GM19193 (cell line): ENCODE data around the gene FUT3.

Source experiments
- POLR2A ChIP-seq: IDR thresholded peaks from 4 replicates; pipeline ENCODE4 v1.6.1; 2011; ENCODE audit not compliant: insufficient read depth, insufficient read length; ENCODE audit errors: extremely low read depth

FUT3 gene

DNA sequence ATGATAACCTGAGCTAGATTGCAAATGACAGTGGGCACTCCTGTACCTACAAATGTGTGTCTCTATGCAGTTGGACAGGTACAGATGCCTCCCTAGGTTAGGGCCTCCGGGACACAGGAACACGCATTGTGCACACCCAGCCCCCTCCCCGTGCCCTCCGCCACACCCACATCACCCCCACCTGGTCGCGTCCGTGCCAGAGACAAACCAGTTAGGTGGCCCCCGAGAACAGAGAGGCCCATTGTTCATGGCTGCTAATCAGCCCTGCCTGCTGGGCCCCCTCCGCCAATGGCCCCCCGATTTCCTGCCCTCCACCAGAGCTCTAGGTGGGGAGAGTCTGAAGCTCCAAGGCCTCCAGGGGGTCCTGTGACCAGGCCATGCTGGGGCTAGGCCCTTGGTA lies 32.7 kb downstream of the FUT3 start:
- TF ChIP-seq POLR2A = no peak

DNA sequence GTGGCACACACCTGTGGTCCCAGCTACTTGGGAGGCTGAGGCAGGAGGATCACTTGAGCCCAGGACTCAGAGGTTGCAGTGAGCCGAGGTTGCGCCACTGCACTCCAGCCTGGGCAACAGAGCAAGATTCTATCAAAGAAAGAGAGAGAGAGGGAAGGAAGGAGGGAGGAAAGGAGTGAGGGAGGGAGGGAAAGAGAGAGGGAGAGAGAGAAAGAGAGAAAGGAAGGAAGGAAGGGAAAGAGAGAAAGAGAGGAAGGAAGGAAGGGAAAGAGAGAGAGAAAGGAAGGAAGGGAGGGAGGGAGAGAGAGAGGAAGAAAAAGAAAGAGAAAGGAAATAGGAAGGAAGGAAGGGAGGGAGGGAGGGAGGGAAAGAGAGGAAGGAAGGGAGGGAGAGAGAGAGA lies 34.0 kb downstream of the FUT3 start:
- no peak for TF ChIP-seq POLR2A

DNA sequence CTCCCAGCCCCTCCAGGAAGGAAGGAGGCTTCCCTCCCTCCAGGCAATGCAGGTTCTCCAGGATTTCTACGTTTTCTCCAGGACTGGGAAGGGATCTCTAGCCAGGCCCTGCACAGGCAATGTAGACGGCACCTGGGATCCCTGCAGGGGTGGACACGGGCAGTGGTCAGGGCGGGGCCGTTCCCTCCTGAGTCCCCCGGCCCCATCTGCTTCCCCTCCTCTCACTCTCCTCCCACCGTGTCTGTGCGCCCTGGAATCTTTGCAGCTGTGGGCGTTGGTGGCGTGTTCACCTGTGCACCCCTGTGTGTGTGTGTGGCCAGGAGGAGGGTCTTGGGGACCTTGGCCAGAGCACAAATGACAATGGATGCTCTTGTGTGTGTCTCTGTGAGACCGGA lies 36.4 kb downstream of the FUT3 start:
- no peak for TF ChIP-seq POLR2A

DNA sequence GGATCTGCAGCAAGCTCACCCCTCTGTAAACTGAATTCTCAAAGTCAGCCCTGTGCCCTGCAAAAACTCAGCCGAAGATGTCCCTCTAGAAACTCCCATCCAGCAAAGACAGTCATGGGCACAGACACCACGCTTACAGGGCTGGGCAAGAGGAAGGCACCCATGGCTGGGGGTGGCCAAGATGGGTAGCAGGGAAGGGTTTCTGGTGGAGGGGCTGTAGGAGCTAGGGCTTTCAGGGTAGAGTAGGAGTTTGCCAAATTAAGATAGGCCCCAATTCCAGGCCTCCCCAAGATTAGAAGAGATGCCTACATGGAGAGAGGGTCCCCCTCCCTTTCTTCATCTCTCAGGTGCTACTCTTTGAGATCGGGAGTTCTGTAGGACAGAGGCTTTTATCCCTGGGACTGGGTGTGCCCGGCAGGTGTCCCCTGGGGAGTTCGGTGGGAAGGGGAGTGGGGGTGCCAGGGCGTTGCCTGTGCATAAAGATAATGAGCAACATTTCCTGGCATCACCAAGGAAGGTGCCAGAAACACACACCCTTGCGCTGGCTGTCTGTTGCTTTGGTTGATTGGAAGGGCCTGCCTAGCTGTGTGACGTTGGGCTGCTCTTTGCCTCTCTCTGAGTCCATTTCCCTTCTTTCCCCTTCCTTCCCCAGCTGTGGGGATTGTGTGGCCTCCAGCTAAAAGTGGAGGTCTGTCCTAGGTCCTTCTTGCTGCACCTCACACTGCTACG lies 37.0 kb downstream of the FUT3 start:
- no peak for TF ChIP-seq POLR2A

DNA sequence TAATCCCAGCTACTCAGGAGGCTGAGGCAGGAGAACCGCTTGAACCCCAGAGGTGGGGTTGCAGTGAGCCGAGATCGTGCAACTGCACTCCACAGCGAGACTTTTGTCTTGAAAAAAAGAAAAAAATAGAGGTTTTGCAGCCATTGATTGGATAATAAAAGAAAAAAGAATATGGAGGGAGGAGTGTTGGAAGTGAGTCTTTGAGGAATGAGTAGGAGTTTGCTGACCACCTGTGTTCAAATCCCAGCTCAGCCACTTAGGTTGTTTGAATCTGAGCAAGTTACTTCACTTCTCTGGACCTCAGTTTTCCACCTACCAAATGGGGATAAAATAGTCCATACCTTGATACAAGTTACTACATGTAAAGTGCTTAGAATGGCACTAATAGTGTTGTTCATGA lies 40.1 kb downstream of the FUT3 start:
- TF ChIP-seq POLR2A = no peak

DNA sequence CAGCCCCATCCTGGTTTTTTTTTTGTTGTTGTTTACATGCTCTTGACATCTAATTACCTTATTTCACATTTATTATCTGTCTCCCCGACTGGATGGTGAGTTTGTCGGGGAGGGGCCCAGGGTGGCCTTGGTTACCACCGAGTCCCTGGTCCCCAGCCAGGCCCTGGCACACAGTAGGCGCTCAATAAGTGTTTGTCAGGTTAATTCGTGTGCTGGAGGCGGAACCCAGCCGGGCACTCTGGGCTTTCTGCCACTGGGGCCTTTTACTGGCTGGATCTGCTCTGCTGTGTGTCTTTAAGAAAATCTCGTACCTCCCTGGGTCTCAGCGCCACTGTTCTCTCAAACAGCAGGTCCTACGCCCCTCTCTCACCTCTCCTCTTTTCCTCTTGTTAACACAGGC lies 41.8 kb downstream of the FUT3 start:
- TF ChIP-seq POLR2A = no peak

DNA sequence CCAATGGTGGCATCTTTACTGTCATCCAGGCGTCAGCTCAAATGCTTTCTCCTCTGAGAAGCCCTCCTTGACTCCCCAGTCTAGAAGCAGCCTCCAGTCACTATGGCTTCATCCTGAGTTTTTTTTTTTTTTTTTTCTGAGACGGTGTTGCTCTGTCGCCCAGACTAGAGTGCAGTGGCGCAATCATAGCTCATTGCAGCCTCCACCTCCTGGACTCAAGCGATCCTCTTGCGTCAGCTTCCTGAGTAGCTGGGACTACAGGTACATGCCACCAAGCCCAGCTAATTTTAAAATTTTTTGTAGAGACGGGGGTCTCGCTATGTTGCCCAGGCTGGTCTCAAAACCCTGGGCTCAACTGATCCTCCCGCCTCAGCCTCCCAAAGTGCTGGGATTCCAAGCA lies 42.2 kb downstream of the FUT3 start:
- no peak for TF ChIP-seq POLR2A

DNA sequence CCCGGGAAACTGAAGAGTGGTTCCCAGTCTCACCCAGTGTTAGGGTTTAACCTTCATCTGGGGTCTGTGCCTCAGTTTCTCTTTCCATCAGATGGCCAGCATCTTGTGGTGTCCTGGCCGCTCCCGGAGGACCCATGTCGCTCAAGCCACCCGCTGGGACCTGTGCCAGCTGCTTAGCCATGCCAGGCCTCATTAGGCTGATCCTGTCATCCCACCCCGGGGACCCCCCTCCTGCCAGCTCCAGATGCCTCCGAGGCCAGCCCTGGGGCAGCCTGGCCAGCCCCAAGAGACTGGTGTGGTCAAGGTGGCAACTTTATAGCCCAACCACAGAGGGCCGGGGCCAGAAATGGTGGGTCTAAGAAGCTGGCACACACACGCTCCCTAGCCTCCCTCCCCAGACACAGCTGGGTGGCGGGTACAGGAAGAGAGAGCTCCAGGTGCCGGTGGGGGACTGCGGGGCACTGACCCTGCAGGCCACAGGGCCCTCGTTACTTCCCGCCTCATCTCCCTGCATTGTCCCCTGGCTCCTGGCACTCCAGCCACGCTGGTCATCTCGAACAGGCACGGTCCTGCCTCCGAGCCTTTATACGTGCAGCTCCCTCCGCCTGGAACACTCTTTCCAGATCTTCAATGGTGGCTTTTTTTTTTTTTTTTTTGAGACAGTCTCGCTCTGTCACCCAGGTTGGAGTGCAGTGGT lies 43.0 kb downstream of the FUT3 start:
- no peak for TF ChIP-seq POLR2A

DNA sequence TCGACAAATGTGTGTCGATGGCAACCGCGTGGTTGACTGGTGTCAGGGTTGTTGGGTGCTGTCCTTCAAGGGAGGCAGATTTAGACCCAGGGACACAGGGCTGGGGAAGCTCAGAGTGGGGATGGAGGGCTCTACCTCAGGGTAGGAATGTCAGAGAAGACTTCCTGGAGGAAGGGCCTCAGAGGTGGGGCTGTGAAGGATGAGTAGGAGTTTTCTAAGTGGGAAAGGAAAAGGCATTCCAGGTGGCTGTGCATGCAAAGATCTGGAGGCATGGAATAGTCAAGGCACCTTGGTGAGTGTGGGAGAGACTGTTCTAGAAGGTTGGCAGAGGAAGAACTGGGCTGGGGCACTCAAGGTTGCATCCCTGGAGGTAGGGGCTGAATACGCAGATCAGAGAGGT lies 44.3 kb downstream of the FUT3 start:
- TF ChIP-seq POLR2A = no peak

DNA sequence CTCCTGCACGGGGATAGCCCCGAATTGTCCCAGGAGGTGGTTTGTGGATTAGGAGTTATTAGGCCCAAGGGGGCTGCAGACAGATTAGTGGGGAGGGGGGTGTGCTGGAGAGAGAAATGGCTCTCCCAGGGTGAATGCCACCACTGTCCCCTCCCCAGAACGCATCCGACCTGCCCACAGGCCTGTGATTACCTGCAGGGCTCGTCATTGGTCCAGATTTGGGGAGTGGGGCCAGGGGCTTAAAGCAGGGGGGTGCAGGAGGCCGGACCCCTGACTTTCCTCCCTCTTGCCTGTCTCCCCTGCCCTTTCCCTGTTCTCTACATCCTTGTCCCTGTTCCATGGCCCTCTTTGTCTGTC lies 45.1 kb downstream of the FUT3 start:
- TF ChIP-seq POLR2A = no peak

DNA sequence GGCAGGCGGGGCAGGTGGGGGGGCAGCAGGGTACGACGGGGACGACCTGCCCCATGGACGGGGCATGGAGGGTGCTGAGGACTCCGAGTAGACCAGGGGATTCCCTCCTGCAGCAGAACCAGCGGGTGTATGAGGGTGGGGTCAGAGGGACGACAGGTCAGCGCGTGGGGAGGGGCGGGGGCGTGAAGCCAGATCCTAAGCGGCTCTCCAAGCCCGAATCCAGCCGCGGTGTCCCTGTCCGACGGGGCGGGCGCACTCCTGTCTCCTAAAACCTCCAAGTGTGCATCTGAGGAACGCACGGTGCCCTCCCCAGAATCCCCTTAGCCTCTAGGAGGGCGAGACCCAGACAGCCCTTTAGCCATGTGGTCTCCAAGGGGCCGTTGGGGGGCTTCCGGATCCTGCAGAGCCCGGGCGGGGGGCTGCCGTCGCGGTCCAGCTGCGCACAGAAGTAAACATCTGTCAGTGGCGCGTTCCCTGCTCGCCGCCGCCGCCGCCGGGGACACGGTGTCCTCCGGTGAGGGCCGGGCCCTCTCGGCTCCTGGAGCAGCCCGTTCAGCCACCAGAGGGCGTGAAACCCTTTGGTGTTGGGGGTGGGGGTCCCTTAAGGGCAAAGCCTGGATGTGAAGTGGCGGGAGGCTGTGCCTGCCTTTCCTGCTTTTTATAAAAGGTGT lies 45.7 kb downstream of the FUT3 start:
- no peak for TF ChIP-seq POLR2A

DNA sequence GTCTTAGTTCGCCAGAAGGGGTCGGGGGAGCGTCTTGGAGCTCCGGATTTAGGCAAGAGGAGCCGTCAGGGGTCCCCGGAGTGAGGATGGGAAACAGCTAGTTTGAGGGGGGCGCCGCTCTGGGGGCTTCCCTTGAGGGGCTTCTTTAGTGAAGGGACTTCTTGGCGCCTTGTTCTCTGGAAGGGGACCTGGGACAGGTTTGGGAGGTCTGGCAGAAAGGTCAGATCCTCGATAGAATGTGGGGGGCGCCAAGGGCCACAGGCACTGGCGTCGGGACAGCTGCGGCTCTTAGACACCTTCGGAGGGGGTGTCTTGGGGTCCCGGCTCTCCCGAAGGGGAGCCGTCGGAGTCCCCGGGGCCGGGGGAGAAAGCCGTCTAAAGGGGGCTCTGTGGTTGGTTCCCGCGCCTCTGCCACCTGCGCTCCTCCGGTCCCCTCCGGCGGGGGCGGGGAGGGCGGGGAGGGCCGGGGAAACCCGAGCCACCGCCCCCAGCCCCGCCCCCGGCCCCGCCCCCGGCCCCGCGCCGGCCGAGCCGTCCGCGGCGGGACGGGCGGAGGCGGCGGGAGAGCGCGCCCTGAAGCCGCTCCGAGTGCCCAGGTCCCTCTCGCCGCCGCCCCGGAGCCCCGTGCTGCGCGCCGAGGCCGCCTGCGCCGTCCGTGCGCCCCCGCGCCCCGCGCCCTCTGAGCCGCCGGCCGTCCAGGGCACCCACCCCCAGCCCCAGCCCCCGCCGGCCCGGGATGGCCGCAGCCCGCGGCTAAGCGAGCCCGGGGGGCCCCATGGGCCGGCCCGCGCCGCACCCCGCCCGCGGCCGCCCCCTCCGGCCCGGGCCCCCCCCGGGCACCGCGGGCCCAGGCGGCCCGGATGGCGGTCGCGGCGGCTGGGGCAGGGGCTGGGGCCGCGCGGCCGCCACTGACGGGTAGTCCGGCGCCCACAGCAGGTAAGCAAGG lies 46.5 kb downstream of the FUT3 start, which contains the start of gene NRTN:
Gene NRTN (plus strand): TSS at position 552 of the 946 bp plus-strand sequence. CDS start 19,099 bp downstream, outside the sequence.
- TF ChIP-seq POLR2A = no peak

DNA sequence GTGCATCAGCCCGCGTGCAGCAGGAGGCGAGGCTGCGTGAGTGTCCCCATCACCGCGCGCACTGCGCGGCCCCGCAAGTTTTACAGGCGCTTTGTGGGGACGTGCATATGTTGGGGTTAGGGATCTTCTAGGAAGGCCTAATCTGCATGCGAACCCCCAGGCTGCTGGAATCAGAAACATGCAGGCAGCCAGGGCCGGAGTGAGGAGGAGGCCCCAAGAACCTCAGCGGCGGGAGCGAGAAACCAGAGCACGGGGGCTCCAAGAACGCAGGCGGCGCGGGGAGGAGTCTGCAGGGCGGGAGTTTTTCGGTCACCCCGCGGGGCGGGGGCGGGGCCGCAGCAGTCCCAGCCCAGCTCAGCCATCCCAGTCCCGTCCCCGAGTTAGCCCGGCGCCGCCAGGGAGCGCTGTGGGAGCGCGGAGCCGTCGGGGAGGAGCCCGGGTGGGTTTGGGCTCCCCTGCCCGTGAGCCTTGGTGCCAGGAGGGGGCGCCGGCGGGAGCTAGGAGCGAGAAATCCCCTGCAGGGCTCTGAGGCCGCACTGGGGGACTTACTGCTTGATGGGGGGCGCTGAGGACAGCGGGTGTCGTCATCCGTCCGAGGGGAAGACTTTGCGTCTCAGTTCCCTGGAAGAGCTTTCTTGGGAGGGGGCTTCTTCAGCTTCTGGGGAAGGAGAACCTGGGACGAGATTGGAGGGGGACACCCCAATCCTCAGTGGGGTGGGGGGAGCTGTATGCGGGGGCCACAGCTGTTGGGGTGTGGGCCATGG lies 47.3 kb downstream of the FUT3 start:
- TF ChIP-seq POLR2A = no peak

DNA sequence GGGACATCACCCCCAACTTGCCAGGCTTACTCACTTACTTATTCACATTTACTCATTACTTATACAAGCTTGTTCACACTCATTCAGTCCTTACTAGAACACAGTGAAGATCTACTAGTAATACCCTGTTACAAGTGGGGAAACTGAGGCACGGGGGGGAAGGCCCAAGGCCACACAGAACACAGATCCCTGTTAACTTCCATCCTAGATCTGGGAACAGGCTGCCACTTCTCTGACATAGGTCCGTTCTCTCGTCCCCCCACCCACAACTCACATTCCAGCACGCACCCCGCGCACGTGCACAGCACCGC lies 47.9 kb downstream of the FUT3 start:
- TF ChIP-seq POLR2A = no peak
